Skeletal muscle satellite cell (primary cell): ENCODE data around the gene CENPB.

Source experiments
- H3K27me3 ChIP-seq: 2 replicates; pipeline ENCODE4 v1.7.0; 2013; ENCODE audit warnings: low read length; ENCODE audit not compliant: control insufficient read depth, insufficient read depth
- H3K36me3 ChIP-seq: 2 replicates; pipeline ENCODE4 v1.7.0; 2013; ENCODE audit warnings: mild to moderate bottlenecking, control low read depth, low read length; ENCODE audit not compliant: insufficient read depth
- H3K4me1 ChIP-seq: 2 replicates; pipeline ENCODE4 v1.7.0; 2013; ENCODE audit warnings: low read length; ENCODE audit not compliant: control insufficient read depth, insufficient read depth
- H3K4me2 ChIP-seq: 2 replicates; pipeline ENCODE4 v1.7.0; 2013; ENCODE audit warnings: mild to moderate bottlenecking, low read length
- H3K4me3 ChIP-seq: 2 replicates; pipeline ENCODE4 v1.7.0; 2013; ENCODE audit warnings: low read length
- H3K9ac ChIP-seq: 2 replicates; pipeline ENCODE4 v1.7.0; 2013; ENCODE audit warnings: mild to moderate bottlenecking, low read depth, low read length, moderate library complexity
- H3K9me3 ChIP-seq: replicated peaks from 2 replicates; pipeline ENCODE4 v1.7.0; 2013; ENCODE audit warnings: mild to moderate bottlenecking, control low read depth, low read length

Gene CENPB

GRCh38 chr20:3804781-3805180 lies 18.2 kb upstream of the CENPB start:
- H3K4me2 ChIP-seq, result no peak overlapping the region
- no peak overlapping the region for H3K4me3 ChIP-seq

GRCh38 chr20:3804254-3804751 lies 17.8 kb upstream of the CENPB start:
- Histone ChIP-seq H3K9ac (no peak overlapping the region), H3K9me3 (no peaks in the 10 kb centered on the region), H3K27me3 (no peaks in the 10 kb centered on the region), H3K4me3 (no peak overlapping the region), H3K4me2 (no peak overlapping the region), H3K4me1 (peaks cover 47% of the 10 kb centered on the region), H3K36me3 (peaks cover 72% of the 10 kb centered on the region)

More at GRCh38 chr20:3804781-3805180, 18.2 kb upstream of the CENPB start:
- H3K9me3 ChIP-seq, result no peaks in the 10 kb centered on the region
- H3K27me3 ChIP-seq, result no peaks in the 10 kb centered on the region
- peaks cover 68% of the 10 kb centered on the region for H3K36me3 ChIP-seq
- no peak overlapping the region for H3K9ac ChIP-seq
- peaks cover 42% of the 10 kb centered on the region for H3K4me1 ChIP-seq

- Histone ChIP-seq H3K4me2 (no peak overlapping the region), H3K9ac (no peak overlapping the region), H3K27me3 (no peaks in the 10 kb centered on the region), H3K36me3 (peaks cover 77% of the 10 kb centered on the region), H3K4me1 (peaks cover 51% of the 10 kb centered on the region), H3K9me3 (no peaks in the 10 kb centered on the region), H3K4me3 (no peak overlapping the region)
These were observed 17.3 kb upstream of the CENPB start for GRCh38 chr20:3803854-3804253.

GRCh38 chr20:3803289-3803688 lies 16.7 kb upstream of the CENPB start:
- no peak overlapping the region for H3K9ac ChIP-seq
- peaks cover 55% of the 10 kb centered on the region for H3K4me1 ChIP-seq
- H3K4me3 ChIP-seq, result no peak overlapping the region
- no peak overlapping the region for H3K4me2 ChIP-seq
- no peaks in the 10 kb centered on the region for H3K9me3 ChIP-seq
- no peaks in the 10 kb centered on the region for H3K27me3 ChIP-seq
- peaks cover 82% of the 10 kb centered on the region for H3K36me3 ChIP-seq

- Histone ChIP-seq H3K27me3 (no peaks in the 10 kb centered on the region), H3K4me1 (peaks cover 55% of the 10 kb centered on the region), H3K9me3 (no peaks in the 10 kb centered on the region), H3K36me3 (peaks cover 85% of the 10 kb centered on the region), H3K4me2 (no peak overlapping the region), H3K9ac (no peak overlapping the region), H3K4me3 (no peak overlapping the region)
These were observed 16.1 kb upstream of the CENPB start for GRCh38 chr20:3802524-3803239.

- no peak overlapping the region for H3K4me3 ChIP-seq
- peaks cover 52% of the 10 kb centered on the region for H3K4me1 ChIP-seq
- H3K4me2 ChIP-seq, result no peak overlapping the region
- H3K27me3 ChIP-seq, result no peaks in the 10 kb centered on the region
- peaks cover 91% of the 10 kb centered on the region for H3K36me3 ChIP-seq
- no peak overlapping the region for H3K9ac ChIP-seq
- H3K9me3 ChIP-seq, result no peaks in the 10 kb centered on the region
These were observed 15.3 kb upstream of the CENPB start for GRCh38 chr20:3801846-3802245.

- Histone ChIP-seq H3K36me3 (peaks cover 86% of the 10 kb centered on the region), H3K9me3 (no peaks in the 10 kb centered on the region), H3K4me2 (no peak overlapping the region), H3K9ac (peak overlapping the region; percentile 1), H3K4me1 (peaks cover 47% of the 10 kb centered on the region), H3K4me3 (no peak overlapping the region), H3K27me3 (no peaks in the 10 kb centered on the region)
These were observed 14.8 kb upstream of the CENPB start for GRCh38 chr20:3801299-3801698.

GRCh38 chr20:3800878-3801260 lies 14.3 kb upstream of the CENPB start:
- peaks cover 42% of the 10 kb centered on the region for H3K4me1 ChIP-seq
- H3K9me3 ChIP-seq, result no peaks in the 10 kb centered on the region
- no peak overlapping the region for H3K9ac ChIP-seq
- H3K4me3 ChIP-seq, result no peak overlapping the region
- no peak overlapping the region for H3K4me2 ChIP-seq
- H3K36me3 ChIP-seq, result peaks cover 82% of the 10 kb centered on the region
- H3K27me3 ChIP-seq, result no peaks in the 10 kb centered on the region

GRCh38 chr20:3800256-3800877 lies 13.8 kb upstream of the CENPB start:
- H3K36me3 ChIP-seq, result peaks cover 77% of the 10 kb centered on the region

GRCh38 chr20:3798908-3799248 lies 12.3 kb upstream of the CENPB start:
- peak overlapping the region; percentile 70 for H3K4me3 ChIP-seq
- peak overlapping the region; percentile 84 for H3K9ac ChIP-seq
- no peaks in the 10 kb centered on the region for H3K27me3 ChIP-seq
- no peaks in the 10 kb centered on the region for H3K9me3 ChIP-seq
- peaks cover 34% of the 10 kb centered on the region for H3K4me1 ChIP-seq
- H3K36me3 ChIP-seq, result peaks cover 63% of the 10 kb centered on the region
- H3K4me2 ChIP-seq, result peak overlapping the region; percentile 94

More at GRCh38 chr20:3800256-3800877, 13.8 kb upstream of the CENPB start:
- peak overlapping the region; percentile 22 for H3K9ac ChIP-seq
- no peak overlapping the region for H3K4me2 ChIP-seq
- peaks cover 40% of the 10 kb centered on the region for H3K4me1 ChIP-seq
- no peaks in the 10 kb centered on the region for H3K9me3 ChIP-seq
- H3K27me3 ChIP-seq, result no peaks in the 10 kb centered on the region
- H3K4me3 ChIP-seq, result no peak overlapping the region

- Histone ChIP-seq H3K4me1 (peaks cover 34% of the 10 kb centered on the region), H3K9me3 (no peaks in the 10 kb centered on the region), H3K36me3 (peaks cover 57% of the 10 kb centered on the region), H3K9ac (peak overlapping the region; percentile 84), H3K4me3 (peak overlapping the region; percentile 70), H3K27me3 (no peaks in the 10 kb centered on the region), H3K4me2 (peak overlapping the region; percentile 94)
These were observed 11.8 kb upstream of the CENPB start for GRCh38 chr20:3798373-3798768.
